ENCODE results near the gene SOX11. TPM values are rescaled to one million over a fixed set of nuclear protein-coding genes. Genes with fewer than 3 reads are reported as not detected.

The SOX11 gene
- total RNA-seq, 1 donor from 2014 or later = not detected

DNA sequence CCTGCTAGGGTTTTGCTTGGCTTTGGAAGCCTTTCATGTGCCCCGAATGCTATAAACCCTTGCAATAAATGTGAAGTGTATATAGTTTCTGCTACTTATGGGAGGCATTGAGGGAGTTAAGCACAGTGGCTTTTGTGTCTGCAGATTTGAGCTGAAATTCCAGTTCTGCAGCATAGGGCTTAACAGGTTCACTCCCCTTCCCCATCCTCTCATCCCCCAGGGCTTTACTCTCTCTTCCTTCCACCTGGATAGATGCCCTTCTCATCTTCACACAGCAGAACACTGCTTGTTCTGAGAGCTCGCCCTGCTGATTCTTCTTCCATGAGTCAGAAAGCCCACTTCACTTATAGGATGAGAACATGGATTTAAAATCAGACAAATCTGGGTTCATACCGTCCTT is 37.2 kb downstream of the SOX11 start:
- ATAC-seq (ENCODE audit: low read depth) = no peak
- intact Hi-C loops (cut with micrococcal nuclease) = no loop called here
- H3K4me1 Mint-ChIP-seq = no peaks in the 10 kb centered on the region
- H3K27me3 Mint-ChIP-seq = peaks cover 11% of the 10 kb centered on the region
- peaks cover 2% of the 10 kb centered on the region for H3K9me3 Mint-ChIP-seq
- TF ChIP-seq, protein P1, sequence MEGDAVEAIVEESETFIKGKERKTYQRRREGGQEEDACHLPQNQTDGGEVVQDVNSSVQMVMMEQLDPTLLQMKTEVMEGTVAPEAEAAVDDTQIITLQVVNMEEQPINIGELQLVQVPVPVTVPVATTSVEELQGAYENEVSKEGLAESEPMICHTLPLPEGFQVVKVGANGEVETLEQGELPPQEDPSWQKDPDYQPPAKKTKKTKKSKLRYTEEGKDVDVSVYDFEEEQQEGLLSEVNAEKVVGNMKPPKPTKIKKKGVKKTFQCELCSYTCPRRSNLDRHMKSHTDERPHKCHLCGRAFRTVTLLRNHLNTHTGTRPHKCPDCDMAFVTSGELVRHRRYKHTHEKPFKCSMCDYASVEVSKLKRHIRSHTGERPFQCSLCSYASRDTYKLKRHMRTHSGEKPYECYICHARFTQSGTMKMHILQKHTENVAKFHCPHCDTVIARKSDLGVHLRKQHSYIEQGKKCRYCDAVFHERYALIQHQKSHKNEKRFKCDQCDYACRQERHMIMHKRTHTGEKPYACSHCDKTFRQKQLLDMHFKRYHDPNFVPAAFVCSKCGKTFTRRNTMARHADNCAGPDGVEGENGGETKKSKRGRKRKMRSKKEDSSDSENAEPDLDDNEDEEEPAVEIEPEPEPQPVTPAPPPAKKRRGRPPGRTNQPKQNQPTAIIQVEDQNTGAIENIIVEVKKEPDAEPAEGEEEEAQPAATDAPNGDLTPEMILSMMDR (IDR thresholded peaks at IDR 0.05) = no peak
- H3K36me3 Mint-ChIP-seq (ENCODE audit: low read depth) = no peaks in the 10 kb centered on the region
- POLR2A ChIA-PET = no interaction called here
- no peak overlapping the region for H3K4me3 Mint-ChIP-seq
- CTCF ChIA-PET = no interaction called here
- no peak overlapping the region for H3K27ac Mint-ChIP-seq
- DNase-seq = no peak

DNA sequence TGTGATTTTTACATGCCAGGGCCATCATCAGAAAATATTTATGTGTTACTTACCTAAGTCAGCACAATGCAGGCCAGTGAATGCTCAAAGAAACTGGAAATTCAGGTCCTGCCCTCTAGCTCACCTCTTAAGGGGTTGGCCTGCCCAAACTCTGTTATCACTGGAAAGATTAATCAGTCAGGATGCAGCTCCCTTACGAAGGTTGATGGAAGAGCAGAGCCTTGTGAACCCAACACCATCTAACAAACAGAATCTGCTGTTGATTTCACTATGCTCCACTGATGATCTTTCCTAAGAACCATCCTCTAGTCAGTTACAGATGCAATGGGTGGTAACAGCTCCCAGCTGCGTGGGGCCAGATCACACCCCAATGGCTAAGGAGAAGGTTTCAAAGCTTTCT is 38.2 kb downstream of the SOX11 start:
- intact Hi-C loops (cut with micrococcal nuclease) = no loop called here
- Mint-ChIP-seq H3K4me3 (no peak overlapping the region), H3K27me3 (peaks cover 11% of the 10 kb centered on the region), H3K27ac (no peak overlapping the region), H3K36me3 (ENCODE audit: low read depth) (no peaks in the 10 kb centered on the region), H3K9me3 (peaks cover 2% of the 10 kb centered on the region), H3K4me1 (no peaks in the 10 kb centered on the region)
- no peak for ATAC-seq (ENCODE audit: low read depth)
- no peak for DNase-seq
- CTCF ChIA-PET = no interaction called here
- POLR2A ChIA-PET = no interaction called here
- TF ChIP-seq, protein P1 (IDR thresholded peaks at IDR 0.05) = no peak

DNA sequence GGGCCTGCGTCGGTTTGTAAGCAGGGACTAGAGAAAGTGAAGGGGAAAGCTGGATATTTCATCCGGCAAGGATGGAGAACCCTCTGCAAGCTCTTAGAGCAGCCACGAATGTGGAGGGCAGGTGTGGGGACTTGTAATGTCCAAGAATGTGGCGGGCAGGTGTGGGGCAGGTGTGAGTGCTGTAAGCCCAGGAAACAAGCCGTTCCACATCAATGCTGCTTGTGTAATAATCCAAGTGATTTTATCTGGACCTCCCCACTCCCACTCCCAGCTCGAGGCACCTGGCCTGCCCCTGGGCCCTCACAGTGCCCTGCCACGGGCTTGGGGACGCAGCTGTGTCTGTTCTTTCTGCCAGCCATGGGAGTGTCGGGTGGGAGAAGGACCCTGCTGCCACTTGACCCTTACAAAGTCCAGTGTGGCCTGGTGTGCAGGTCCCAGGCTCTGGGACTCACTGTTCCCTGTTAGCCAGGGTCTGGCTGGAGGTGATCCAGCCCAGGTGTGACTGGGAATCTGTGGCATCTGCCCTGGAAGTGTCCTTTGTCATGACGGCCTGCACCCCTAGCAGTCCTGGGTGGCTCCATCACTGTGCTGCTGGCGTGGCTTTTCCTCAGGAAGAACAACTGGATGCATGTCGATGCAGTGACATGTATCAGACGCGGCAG is 42.8 kb downstream of the SOX11 start:
- Mint-ChIP-seq H3K4me3 (no peak overlapping the region), H3K4me1 (no peaks in the 10 kb centered on the region), H3K9me3 (peaks cover 2% of the 10 kb centered on the region), H3K27me3 (no peaks in the 10 kb centered on the region), H3K27ac (no peak overlapping the region), H3K36me3 (ENCODE audit: low read depth) (no peaks in the 10 kb centered on the region)
- ChIA-PET POLR2A (no interaction called here), CTCF (no interaction called here)
- DNase-seq = no peak
- TF ChIP-seq, protein P1 (IDR thresholded peaks at IDR 0.05) = no peak
- no peak for ATAC-seq (ENCODE audit: low read depth)
- intact Hi-C loops (cut with micrococcal nuclease) = no loop called here

GRCh38 chr2:5735521-5735861 is 43.3 kb downstream of the SOX11 start:
- Mint-ChIP-seq H3K4me1 (no peaks in the 10 kb centered on the region), H3K9me3 (peaks cover 2% of the 10 kb centered on the region), H3K27me3 (no peaks in the 10 kb centered on the region), H3K27ac (no peak overlapping the region), H3K4me3 (no peak overlapping the region), H3K36me3 (ENCODE audit: low read depth) (no peaks in the 10 kb centered on the region)
- CTCF ChIA-PET = no interaction called here
- TF ChIP-seq, protein P1 (IDR thresholded peaks at IDR 0.05) = no peak
- POLR2A ChIA-PET = no interaction called here
- intact Hi-C loops (cut with micrococcal nuclease) = no loop called here
- ATAC-seq (ENCODE audit: low read depth) (no peak), DNase-seq (no peak)

- DNase-seq = no peak
- Mint-ChIP-seq H3K27me3 (no peaks in the 10 kb centered on the region), H3K27ac (no peak overlapping the region), H3K4me3 (no peak overlapping the region), H3K4me1 (no peaks in the 10 kb centered on the region), H3K36me3 (ENCODE audit: low read depth) (no peaks in the 10 kb centered on the region), H3K9me3 (peaks cover 2% of the 10 kb centered on the region)
- CTCF ChIA-PET = no interaction called here
- ATAC-seq (ENCODE audit: low read depth) = no peak
- intact Hi-C loops (cut with micrococcal nuclease) = no loop called here
- TF ChIP-seq, protein P1 (IDR thresholded peaks at IDR 0.05) = no peak
- POLR2A ChIA-PET = no interaction called here
Observed at GRCh38 chr2:5736050-5736449, 43.9 kb downstream of the SOX11 start.
